GM18868 (cell line): Measurements from ENCODE around the gene HOTAIR.

ENCODE experiments used
- ATAC-seq: cut with Tn5 transposase; IDR thresholded peaks from one replicate; pipeline ENCODE4 v1.9.1; 2021; ENCODE audit warnings: mild to moderate bottlenecking, moderate library complexity; ENCODE audit not compliant: unreplicated experiment

Gene HOTAIR

GRCh38 chr12:53931844-53932581 is 42.7 kb downstream of the HOTAIR start:
- no peak for ATAC-seq

GRCh38 chr12:53930591-53931255 is 44.0 kb downstream of the HOTAIR start:
- ATAC-seq: no peak

GRCh38 chr12:53929527-53929926 is 45.2 kb downstream of the HOTAIR start:
- ATAC-seq: no peak

GRCh38 chr12:53928054-53928835 is 46.5 kb downstream of the HOTAIR start:
- ATAC-seq: no peak

GRCh38 chr12:53927220-53928029 is 47.3 kb downstream of the HOTAIR start:
- ATAC-seq: no peak

- ATAC-seq: no peak
Measured at GRCh38 chr12:53924521-53925405, 50.0 kb downstream of the HOTAIR start.

GRCh38 chr12:53916788-53917655 is 57.7 kb downstream of the HOTAIR start:
- ATAC-seq: no peak
